GM21360 (cell line): ENCODE measurements around the gene TCEAL1.
"Not testable (repeated sequence)": the region's sequence is repeated elsewhere in the genome, so short reads cannot be mapped to it uniquely, and the experiment has no call there.

Source experiments
- ATAC-seq: cut with Tn5 transposase; IDR thresholded peaks from one replicate; pipeline ENCODE4 v1.9.1; 2021; ENCODE audit warnings: mild to moderate bottlenecking, moderate library complexity; ENCODE audit not compliant: unreplicated experiment

TCEAL1 gene

GRCh38 chrX:103631145-103631544 lies 2.4 kb downstream of the TCEAL1 start:
- no peak for ATAC-seq

GRCh38 chrX:103635436-103635835 lies 6.7 kb downstream of the TCEAL1 start:
- ATAC-seq, result no peak

- no peak for ATAC-seq
Measured at GRCh38 chrX:103637604-103638338, 9.0 kb downstream of the TCEAL1 start.

GRCh38 chrX:103638479-103639346 lies 9.9 kb downstream of the TCEAL1 start:
- not testable (repeated sequence) for ATAC-seq

GRCh38 chrX:103640401-103641155 lies 11.8 kb downstream of the TCEAL1 start:
- no peak for ATAC-seq

- no peak for ATAC-seq
Measured at GRCh38 chrX:103644125-103644524, 15.3 kb downstream of the TCEAL1 start.

- ATAC-seq, result no peak
Measured at GRCh38 chrX:103647630-103648029, 18.9 kb downstream of the TCEAL1 start.

GRCh38 chrX:103651151-103651773 lies 22.5 kb downstream of the TCEAL1 start:
- no peak for ATAC-seq

GRCh38 chrX:103655230-103656000 lies 26.6 kb downstream of the TCEAL1 start:
- ATAC-seq, result not testable (repeated sequence)

- no peak for ATAC-seq
Measured at GRCh38 chrX:103656617-103657016, 27.8 kb downstream of the TCEAL1 start.

- not testable (repeated sequence) for ATAC-seq
Measured at GRCh38 chrX:103657066-103657465, 28.3 kb downstream of the TCEAL1 start.

- ATAC-seq, result no peak
Measured at GRCh38 chrX:103658681-103659433, 30.1 kb downstream of the TCEAL1 start.

GRCh38 chrX:103659460-103659859 lies 30.7 kb downstream of the TCEAL1 start:
- ATAC-seq, result not testable (repeated sequence)

GRCh38 chrX:103663981-103664762 lies 35.4 kb downstream of the TCEAL1 start:
- ATAC-seq, result no peak

- ATAC-seq, result no peak
Measured at GRCh38 chrX:103666202-103667107, 37.7 kb downstream of the TCEAL1 start.

- ATAC-seq, result no peak
Measured at GRCh38 chrX:103669745-103670144, 41.0 kb downstream of the TCEAL1 start.
